Activated T-helper 1 cell treated with Interleukin-2 at 50 U/mL for 16 hours (primary cell): ENCODE measurements around the gene FAM186B.
A peak's percentile ranks its signal among the peaks of the same experiment; 100 is the strongest.
"Not testable (repeated sequence)": the region's sequence is repeated elsewhere in the genome, so short reads cannot be mapped to it uniquely, and the experiment has no call there.

Experiments
- DNase-seq: peaks from one replicate; pipeline ENCODE4 v3.0.0-alpha.2; 2020; ENCODE audit warnings: low read depth

The FAM186B gene

GRCh38 chr12:49605539-49605938 lies at the start of gene FAM186B:
Gene FAM186B (minus strand): TSS chr12:49605639. CDS start chr12:49605477, 162 bp downstream.
- not testable (repeated sequence) for DNase-seq

- no peak for DNase-seq
These were observed 49.3 kb upstream of the FAM186B start for GRCh38 chr12:49654715-49655114.

GRCh38 chr12:49652921-49653520 lies 47.6 kb upstream of the FAM186B start:
- no peak for DNase-seq

GRCh38 chr12:49651855-49652254 lies 46.4 kb upstream of the FAM186B start:
- DNase-seq, result no peak

GRCh38 chr12:49649892-49650291 lies 44.5 kb upstream of the FAM186B start:
- DNase-seq, result no peak

- no peak for DNase-seq
These were observed 44.0 kb upstream of the FAM186B start for GRCh38 chr12:49649445-49649844.

GRCh38 chr12:49648712-49649003 lies 43.2 kb upstream of the FAM186B start:
- DNase-seq, result no peak

- no peak for DNase-seq
These were observed 42.6 kb upstream of the FAM186B start for GRCh38 chr12:49647827-49648711.

- no peak for DNase-seq
These were observed 41.6 kb upstream of the FAM186B start for GRCh38 chr12:49646871-49647654.

GRCh38 chr12:49646331-49646830 lies 40.9 kb upstream of the FAM186B start:
- no peak for DNase-seq

GRCh38 chr12:49645146-49646039 lies 40.0 kb upstream of the FAM186B start:
- DNase-seq, result no peak

GRCh38 chr12:49644620-49644994 lies 39.2 kb upstream of the FAM186B start:
- peak; percentile 68 for DNase-seq

GRCh38 chr12:49643961-49644619 lies 38.7 kb upstream of the FAM186B start:
- DNase-seq, result no peak

GRCh38 chr12:49643135-49643534 lies 37.7 kb upstream of the FAM186B start:
- DNase-seq, result no peak

GRCh38 chr12:49642370-49642802 lies 36.9 kb upstream of the FAM186B start:
- no peak for DNase-seq

- no peak for DNase-seq
These were observed 36.4 kb upstream of the FAM186B start for GRCh38 chr12:49641748-49642369.

GRCh38 chr12:49636979-49637755 lies 31.7 kb upstream of the FAM186B start:
- DNase-seq, result peak; percentile 23

- DNase-seq, result no peak
These were observed 31.1 kb upstream of the FAM186B start for GRCh38 chr12:49636574-49636973.

- DNase-seq, result no peak
These were observed 30.2 kb upstream of the FAM186B start for GRCh38 chr12:49635656-49636055.

- no peak for DNase-seq
These were observed 29.6 kb upstream of the FAM186B start for GRCh38 chr12:49635036-49635435.
